Measurements from ENCODE around the gene ADAMTS7. TPM values are rescaled to one million over a fixed set of nuclear protein-coding genes. Genes with fewer than 3 reads are reported as not detected.

Gene ADAMTS7
- total and polyA plus RNA-seq, 2 of the 8 experiments (the other 6 are each of a cell fraction or from before 2014, with no cell fraction given), result 27.9 to 45.2 TPM

DNA sequence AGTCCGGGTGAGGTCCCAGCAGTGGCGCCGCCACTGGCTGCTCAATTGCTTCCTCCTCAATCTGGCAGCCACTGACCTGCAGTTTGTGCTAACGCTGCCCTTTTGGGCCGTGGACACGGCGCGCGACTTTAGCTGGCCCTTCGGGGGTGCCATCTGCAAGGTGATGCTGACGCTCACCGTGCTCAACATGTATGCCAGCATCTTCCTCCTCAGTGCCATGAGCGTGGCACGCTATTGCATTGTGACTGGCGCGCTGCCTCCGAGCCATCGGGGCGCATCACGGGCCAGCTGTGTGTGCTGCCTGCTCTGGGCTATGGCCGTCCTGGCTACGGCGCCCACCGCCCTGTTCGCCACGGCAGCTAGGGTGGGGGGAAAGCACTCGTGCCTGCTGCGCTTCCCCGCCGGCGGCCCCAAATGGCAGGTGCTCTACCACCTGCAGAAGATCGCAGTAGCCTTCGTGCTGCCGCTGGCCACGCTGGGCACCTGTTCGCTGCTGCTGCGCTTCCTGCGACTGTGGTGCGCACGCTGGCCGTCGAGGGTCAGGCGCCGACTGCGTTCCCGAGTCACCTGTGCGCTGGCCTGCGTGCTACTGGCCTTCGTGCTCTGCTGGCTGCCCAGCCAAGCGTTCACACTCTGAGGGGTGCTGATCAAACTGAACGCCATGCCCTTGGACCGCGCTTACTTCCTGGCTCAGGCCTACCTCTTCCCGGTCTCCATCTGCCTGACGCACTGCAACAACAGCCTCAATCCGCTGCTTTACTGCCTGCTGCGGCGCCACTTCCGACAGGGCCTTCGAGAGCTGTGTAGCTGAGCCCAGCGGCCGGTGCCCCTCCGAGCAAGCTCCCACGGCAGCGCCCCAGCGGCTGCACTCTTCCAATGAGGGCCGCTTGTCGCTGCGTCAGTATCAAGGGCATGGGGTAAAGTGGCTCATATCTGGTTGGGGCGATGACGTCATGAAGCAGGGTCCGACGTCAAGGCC is 20.3 kb upstream of the ADAMTS7 start:
- Histone ChIP-seq H2BK5ac (ENCODE audit: low read depth, low read length) (no peak overlapping the region), H3K4me1 (replicated peaks in 1 of 4; ENCODE audit: control insufficient read depth in 3 of 4, insufficient read depth in 4 of 4, low read length in 3 of 4) (no peaks in the 10 kb centered on the region), H3K4me2 (ENCODE audit: insufficient read depth in 1 of 2, low read depth in 2 of 2, low read length in 2 of 2) (no peak overlapping the region), H3K27me3 (replicated peaks in 1 of 4; ENCODE audit: control insufficient read depth in 3 of 4, extremely low read depth in 1 of 4, insufficient read depth in 3 of 4, low read length in 3 of 4) (no peaks in the 10 kb centered on the region), H3K23me2 (ENCODE audit: low read depth, low read length) (no peaks in the 10 kb centered on the region), H3K23ac (ENCODE audit: insufficient read length) (no peak overlapping the region), H2BK12ac (ENCODE audit: low read depth, low read length) (peak overlapping the region; percentile 50; the same call in 1 of the 2 replicates), H3K56ac (replicated peaks; ENCODE audit: insufficient read length, low read depth, low read length) (no peak overlapping the region), H2BK20ac (ENCODE audit: low read length) (no peak overlapping the region), H4K5ac (ENCODE audit: insufficient read length, low read depth, low read length) (no peak overlapping the region), H2BK15ac (ENCODE audit: low read length) (0 out of 2 replicates have a peak overlapping the region, but pooled peaks have one; percentile 40), H3K36me3 (ENCODE audit: control insufficient read depth in 2 of 4, insufficient read depth in 4 of 4, low read length in 3 of 4) (no peaks in the 10 kb centered on the region), H3K9me3 (ENCODE audit: insufficient read depth in 2 of 2, low read depth in 1 of 2, low read length in 1 of 2) (no peaks in the 10 kb centered on the region), H2AK5ac (ENCODE audit: low read depth, low read length) (no peak overlapping the region), H2AFZ (ENCODE audit: low read length) (peak overlapping the region; percentile 26; the same call in 1 of the 2 replicates), H4K8ac (ENCODE audit: extremely low read depth, insufficient read depth, low read length) (peak overlapping the region; percentile 84; the same call in 1 of the 2 replicates), H3K4me3 (ENCODE audit: extremely low read depth in 1 of 4, insufficient read depth in 2 of 4, low read depth in 3 of 4, low read length in 4 of 4) (no peak overlapping the region), H3K79me2 (ENCODE audit: control insufficient read depth in 1 of 2, insufficient read depth in 2 of 2, low read length in 2 of 2) (no peaks in the 10 kb centered on the region), H3K79me1 (ENCODE audit: low read depth, low read length) (no peaks in the 10 kb centered on the region), H2BK120ac (replicated peaks; ENCODE audit: low read depth, low read length) (no peak overlapping the region), H3K18ac (ENCODE audit: extremely low read depth, low read length) (peak overlapping the region; percentile 32; the same call in 1 of the 2 replicates), H3K27ac (ENCODE audit: low read depth, low read length) (no peak overlapping the region), H4K20me1 (replicated peaks in 1 of 2; ENCODE audit: control insufficient read depth in 1 of 2, insufficient read depth in 2 of 2, low read length in 2 of 2) (peaks cover 0 to 1% of the 10 kb centered on the region in 2 experiments), H4K91ac (replicated peaks; ENCODE audit: insufficient read length, low read length) (no peak overlapping the region), H3K4ac (replicated peaks; ENCODE audit: insufficient read length, low read depth, low read length) (no peak overlapping the region), H3K14ac (ENCODE audit: insufficient read length) (no peak overlapping the region), H3K9ac (replicated peaks in 1 of 4; ENCODE audit: extremely low read depth in 1 of 4, low read depth in 3 of 4, low read length in 3 of 4) (no peak overlapping the region)
- ChIA-PET POLR2A (ENCODE audit: partially characterized antibody) (interaction anchor here (0.6 to 1.6 kb wide), 4 partner anchors 8 to 48 kb away, joined by 3 read pairs; no protein-coding TSS in a partner anchor), CTCF (ENCODE audit: partially characterized antibody) (interaction anchor here (1.0 to 4.1 kb wide), 7 partner anchors 13 to 42 kb away, joined by 3 to 19 read pairs (median 6); no protein-coding TSS in a partner anchor)
- no peak for FAIRE-seq
- WGBS, 2 experiments (ENCODE audit: extremely low coverage in 1 of 2, insufficient coverage in 1 of 2, insufficient read length in 1 of 2, insufficient replicate concordance in 2 of 2, low coverage in 1 of 2, low lambda C conversion rate in 2 of 2, missing lambda C conversion rate in 1 of 2), result 87% methylated on average over 68 of the region's 73 CpGs; no CpG with 5 or more reads in 1 of the 2 experiments
- no peak for TF ChIP-seq EZH2 (IDR thresholded peaks at IDR 0.05; ENCODE audit: low read depth, low read length, severe bottlenecking)
- 0 out of 2 replicates have a peak, but pooled peaks have one; percentile 12 for TF ChIP-seq GABPA (IDR thresholded peaks at IDR 0.05; ENCODE audit: borderline replicate concordance, insufficient read depth, low read length)
- peak in 1 of 2 experiments; percentile 54 for DNase-seq (ENCODE audit: low read depth in 1 of 2, low spot score in 2 of 2)

Data from H1 (cell line).